H4 (cell line): ENCODE results near the gene SSC4D. TPM values are rescaled to one million over a fixed set of nuclear protein-coding genes. Genes with fewer than 3 reads are reported as not detected.
A peak's percentile ranks its signal among the peaks of the same experiment; 100 is the strongest.
"Not testable (repeated sequence)": the region's sequence is repeated elsewhere in the genome, so short reads cannot be mapped to it uniquely, and the experiment has no call there.

Experiments
- DNase-seq: peaks from one replicate; pipeline ENCODE4 v3.0.0-alpha.2; 2015; ENCODE audit warnings: low spot score
- total RNA-seq: library from RNA; depleted of rRNA; stranded (reverse); fragments of >200 nt; shearing (Covaris generic); gene quantifications from 2 replicates; pipeline ENCODE4 v1.2.3, GENCODE V29; 2014

SSC4D gene
- total RNA-seq, 1 experiment from 2014 or later = 1.6 TPM

DNA sequence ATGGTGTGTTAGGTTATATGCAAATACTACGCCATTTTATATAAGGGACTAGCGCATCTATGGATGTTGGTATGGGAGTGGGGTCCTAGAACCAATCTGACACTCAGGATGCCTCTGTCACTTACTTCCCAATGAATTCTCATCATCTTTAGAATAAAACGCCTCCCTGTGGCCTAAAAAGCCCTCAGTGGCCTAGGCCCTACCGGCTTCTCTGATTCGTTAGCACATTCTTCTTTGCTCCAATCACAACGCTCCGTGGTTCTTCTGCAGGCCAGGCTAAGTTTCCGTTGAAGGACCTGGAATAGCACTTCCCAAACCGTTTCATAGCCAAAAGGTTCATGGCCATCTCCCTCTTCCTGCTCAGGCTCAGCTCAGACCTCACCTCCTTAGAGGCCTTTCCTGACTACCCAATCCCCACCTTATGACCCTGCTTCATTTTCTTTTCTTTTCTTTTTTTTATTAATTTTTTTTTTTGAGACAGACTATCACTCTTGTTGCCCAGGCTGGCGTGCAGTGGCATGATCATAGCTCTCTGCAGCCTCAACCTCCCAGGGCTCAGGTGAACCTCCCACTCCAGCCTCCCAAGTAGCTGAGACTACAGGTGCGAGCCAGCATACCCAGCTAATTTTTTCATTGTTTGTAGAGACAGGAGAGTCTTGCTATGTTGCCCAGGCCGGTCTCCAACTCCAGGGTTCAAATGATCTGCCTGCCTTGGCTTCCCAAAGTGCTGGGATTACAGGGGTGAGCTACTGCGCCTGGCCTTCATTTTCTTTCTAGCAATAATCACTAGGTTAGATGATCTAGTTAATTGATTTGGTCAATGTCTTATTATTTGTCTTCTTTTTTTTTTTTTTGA is 26.2 kb downstream of the SSC4D start:
- DNase-seq = peak; percentile 57

- no peak for DNase-seq
These were observed 27.7 kb downstream of the SSC4D start for GRCh38 chr7:76381814-76382213.

GRCh38 chr7:76380623-76380966 is 28.9 kb downstream of the SSC4D start:
- DNase-seq = no peak

DNA sequence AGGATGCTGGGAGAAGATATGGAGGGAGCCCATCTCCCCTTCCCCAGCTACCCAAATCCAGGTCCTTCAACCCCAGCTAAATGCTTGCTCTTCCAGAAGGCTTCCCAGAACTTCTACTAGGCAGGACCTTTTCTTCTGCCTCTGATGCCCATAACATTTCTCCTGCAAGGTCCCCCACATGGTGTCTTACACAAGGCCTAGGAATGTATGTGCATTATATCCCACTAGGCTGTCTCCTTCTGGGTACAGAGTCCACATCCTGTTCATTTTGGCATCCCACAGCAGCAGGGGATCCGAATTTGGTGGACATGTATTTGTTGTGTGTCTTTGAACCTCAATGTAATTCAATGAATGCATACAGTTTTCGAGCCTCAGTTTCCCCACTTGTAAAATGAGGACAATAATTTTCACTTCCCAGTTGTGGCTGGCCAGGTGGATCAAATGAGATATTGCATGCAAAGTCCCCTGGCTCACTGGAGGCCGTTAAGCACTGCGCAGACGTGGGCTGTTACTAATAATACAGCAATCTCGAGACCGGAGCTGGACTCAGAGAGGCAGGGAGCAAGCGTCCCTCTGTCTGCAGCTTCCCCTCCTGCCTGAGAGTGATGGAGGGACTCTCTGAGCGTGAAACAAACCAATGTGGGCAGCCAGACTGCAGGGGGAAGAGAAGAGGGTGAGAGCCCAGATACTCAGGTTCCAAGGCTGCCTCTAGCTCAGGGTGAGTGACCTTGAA is 32.1 kb downstream of the SSC4D start:
- DNase-seq = no peak

DNA sequence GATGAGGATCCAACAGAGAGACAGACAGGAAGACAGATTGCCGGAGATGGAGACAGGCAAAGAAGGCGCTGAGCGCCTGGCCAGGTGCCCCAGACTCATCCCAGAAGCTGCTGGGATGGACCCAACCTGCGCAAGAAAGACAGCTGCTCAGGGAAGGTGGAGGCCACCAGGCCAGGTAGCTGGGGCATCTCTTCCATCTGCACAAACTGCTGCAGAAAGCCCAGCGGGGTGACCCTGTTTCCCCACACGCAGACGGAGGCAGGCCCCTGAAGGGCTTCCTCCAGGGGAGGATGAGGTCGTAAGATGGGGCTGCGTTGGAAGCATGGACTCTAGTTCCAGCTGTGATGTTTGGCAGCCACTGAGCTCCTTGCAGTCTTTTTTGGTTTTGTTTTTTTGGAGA is 34.2 kb downstream of the SSC4D start:
- DNase-seq = no peak

- peak; percentile 95 for DNase-seq
These were observed 36.3 kb downstream of the SSC4D start for GRCh38 chr7:76372984-76373833.

- DNase-seq = no peak
These were observed 38.1 kb downstream of the SSC4D start for GRCh38 chr7:76371396-76371795.

DNA sequence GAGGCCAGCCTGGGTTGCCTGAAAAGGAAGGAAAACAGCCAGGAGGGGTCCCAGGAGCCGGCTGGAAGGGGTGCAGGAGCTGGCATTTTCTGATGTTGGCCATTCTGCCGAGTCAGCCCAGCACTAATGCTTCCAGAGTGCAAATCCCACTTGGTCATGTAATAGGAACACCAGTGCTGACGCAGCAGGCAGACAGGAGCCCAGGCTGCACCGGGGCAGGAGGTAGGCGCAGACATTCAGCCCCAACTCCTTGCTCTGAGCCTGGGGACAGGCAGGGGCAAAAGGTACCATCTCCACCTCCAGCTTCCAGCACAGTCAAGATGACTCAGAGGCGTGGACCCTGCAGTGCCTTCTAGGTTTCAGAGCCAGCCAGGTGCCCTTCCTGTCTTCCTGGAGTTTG is 40.5 kb downstream of the SSC4D start:
- DNase-seq = no peak

GRCh38 chr7:76368190-76368589 is 41.3 kb downstream of the SSC4D start:
- no peak for DNase-seq

DNA sequence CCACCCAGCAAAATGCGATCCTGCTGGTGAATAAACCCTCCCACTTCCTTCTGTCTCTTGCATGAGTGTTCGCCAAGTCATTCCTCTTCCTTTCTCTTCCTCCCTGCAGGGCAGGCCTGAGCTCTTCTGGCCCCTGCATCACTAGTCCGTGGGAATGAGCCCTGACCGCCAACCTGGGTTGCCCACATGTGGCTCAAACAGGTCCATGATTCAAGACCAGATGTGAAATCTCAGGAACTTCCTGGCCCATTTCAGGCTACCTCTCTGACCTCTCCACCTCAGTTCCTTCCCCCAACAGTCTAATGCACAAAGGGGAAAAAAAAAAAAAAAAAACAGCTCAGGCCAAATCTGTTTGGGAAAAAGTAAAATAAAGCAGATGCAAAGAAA is 45.3 kb downstream of the SSC4D start:
- DNase-seq = peak; percentile 78

GRCh38 chr7:76363754-76364153 is 45.7 kb downstream of the SSC4D start:
- not testable (repeated sequence) for DNase-seq

DNA sequence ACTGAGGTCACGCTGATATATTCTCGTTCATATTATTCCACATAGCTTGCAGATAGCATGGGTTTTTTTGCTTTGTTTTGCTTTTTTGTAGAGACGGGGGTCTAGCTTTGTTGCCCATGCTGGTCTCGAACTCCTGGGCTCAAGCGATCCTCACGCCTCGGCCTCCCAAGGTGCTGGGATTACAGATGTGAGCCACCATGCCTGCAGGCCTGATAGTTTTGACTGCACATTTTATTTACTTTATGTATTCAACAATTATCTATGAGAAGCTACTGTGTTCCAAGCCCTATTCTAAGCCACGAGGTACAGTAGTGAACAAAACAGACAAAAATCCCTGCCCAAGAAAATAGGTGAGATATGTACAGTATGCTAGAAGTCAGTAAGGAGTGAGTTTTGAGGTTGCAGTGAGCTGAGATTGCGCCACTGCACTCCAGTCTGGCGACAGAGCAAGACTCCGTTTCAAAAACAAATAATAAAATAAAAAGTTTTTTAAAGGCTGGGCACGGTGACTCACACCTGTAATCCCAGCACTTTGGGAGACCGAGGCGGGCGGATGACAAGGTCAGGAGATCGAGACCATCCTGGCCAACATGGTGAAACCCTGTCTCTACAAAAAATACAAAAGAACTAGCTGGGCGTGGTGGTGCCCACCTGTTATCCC is 49.4 kb downstream of the SSC4D start:
- no peak for DNase-seq

DNA sequence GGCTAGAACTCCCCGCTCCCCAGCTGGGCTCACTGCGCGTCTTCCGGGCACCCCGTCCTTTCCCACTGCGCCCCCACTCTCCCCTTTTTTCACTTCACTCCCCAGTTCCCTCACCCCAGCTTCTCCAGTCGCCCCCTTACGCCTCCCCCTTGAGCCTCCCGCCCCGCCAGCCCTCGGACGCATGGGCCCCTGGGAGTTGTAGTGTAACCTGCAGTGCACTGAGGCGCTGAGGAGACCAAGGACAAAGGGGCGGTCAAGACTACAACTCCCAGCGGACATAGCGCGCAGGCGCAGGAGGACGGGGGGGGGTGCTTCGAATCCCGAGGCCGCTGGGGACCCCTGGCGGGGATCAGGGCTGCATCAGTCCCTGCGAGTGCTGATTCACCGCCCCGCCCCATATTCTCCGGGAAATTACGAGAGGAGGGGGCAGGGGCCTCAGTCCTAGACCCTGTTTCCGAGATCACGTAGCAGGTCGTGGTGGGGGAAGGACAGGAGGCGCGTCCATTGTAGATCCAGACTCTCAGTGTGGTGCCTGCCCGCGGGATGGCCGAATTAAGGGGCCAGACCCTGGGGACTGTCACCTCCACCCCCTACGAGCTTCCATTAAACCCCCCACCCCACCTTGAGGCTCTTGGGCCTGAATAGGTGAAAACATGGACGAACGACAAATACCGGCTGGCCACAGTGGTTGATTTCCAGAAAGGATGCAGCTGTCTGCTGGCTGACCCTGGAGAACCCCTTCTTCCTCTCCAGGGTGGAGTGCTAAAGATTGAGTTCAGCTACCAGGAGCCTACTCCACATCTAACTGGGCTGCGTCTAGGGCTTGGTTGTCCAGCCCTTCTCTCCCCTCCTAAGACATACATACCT is 50.2 kb downstream of the SSC4D start:
- DNase-seq = peak; percentile 99

GRCh38 chr7:76358481-76359110 is 50.9 kb downstream of the SSC4D start, which contains the start of gene YWHAG:
TSS of gene YWHAG (minus strand) at chr7:76358991. CDS start at chr7:76358808, 183 bp downstream.
- peak; percentile 87 for DNase-seq

- DNase-seq = peak; percentile 46
These were observed 51.5 kb downstream of the SSC4D start for GRCh38 chr7:76358011-76358480.

- no peak for DNase-seq
These were observed 52.0 kb downstream of the SSC4D start for GRCh38 chr7:76357475-76358010.

GRCh38 chr7:76356823-76357222 is 52.7 kb downstream of the SSC4D start:
- DNase-seq = peak; percentile 70

- DNase-seq = no peak
These were observed 53.4 kb downstream of the SSC4D start for GRCh38 chr7:76356115-76356514.

GRCh38 chr7:76354981-76355730 is 54.3 kb downstream of the SSC4D start:
- no peak for DNase-seq
